HK-2 (cell line): ENCODE results near the gene STK38L.

ENCODE experiments used
- DNase-seq: peaks from one replicate; pipeline ENCODE4 v3.0.0-alpha.2; 2018; ENCODE audit not compliant: unreplicated experiment

The STK38L gene

GRCh38 chr12:27243804-27244688, at the start of gene STK38L:
TSS of gene STK38L (plus strand) at chr12:27244286. CDS start at chr12:27297721, 53,435 bp downstream.
- peak; percentile 96 for DNase-seq

GRCh38 chr12:27194644-27195043, 49.4 kb upstream of the STK38L start:
- DNase-seq, result no peak

DNA sequence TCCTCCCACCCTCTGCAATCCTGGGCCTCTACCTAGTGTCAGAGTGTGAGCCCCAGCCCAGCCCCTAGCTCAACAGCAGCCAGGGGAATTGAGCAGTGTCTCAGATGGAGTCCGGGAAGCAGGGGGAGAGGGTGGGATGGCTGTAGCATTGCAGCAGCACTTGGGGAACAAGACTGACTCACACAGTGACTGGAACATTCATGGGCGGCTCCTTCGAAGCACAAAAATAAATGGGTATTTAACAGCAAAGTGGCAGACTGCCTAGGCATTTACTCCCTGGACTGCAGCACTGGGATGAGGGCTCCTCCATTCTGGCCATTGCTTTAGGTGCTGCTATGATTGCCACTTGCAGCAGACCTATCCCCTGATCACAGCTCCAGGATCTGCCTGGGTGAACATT, 46.0 kb upstream of the STK38L start:
- no peak for DNase-seq

DNA sequence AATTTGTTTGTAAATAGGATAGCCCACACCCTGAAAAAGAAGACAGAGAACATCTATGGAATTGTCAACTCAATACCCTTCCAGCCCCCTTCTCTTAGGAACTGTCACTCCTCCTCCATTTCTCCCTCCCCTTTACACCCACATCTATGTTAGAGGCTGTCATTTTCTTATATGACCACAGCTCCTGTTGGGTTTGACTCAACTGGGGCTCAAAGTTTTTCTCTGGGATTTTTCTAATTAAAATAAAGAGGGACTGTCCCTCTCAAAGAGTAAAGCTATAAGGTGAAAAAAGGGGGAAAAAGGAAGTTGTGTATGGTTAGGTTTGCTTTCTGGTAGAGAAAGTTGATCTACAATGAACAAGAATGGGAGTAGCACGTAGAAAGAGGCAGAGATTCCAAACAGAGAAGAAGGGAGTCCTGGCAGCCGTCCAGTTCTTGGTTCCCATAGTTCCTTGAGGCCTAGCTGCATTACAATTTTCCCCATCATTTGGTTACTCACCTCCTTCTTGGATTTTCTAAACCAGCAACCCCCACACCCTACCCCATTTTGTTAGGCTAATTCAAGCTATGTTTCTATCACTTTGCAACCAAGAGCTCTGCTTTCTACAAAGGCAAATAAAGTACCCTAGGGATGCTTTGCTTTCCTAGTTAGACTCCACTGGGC, 44.3 kb upstream of the STK38L start:
- DNase-seq, result no peak

DNA sequence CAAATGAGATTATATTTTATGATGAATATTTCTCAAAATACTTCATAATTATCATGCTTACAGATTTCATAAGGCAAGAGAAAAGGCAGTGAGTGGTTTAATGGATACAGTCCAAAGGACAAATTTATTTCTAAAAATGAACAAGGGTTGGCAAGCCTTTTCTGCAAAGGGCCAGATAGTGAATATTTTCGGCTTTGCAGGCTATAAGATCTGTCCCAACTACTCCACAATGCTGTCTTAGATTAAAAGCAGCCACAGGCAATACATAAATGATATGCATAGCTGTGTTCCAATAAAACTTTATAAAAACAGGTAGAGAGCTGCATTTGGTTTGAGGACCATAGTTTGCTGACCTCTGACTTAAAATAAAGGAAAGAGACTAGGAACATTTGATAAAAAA, 42.9 kb upstream of the STK38L start:
- no peak for DNase-seq

DNA sequence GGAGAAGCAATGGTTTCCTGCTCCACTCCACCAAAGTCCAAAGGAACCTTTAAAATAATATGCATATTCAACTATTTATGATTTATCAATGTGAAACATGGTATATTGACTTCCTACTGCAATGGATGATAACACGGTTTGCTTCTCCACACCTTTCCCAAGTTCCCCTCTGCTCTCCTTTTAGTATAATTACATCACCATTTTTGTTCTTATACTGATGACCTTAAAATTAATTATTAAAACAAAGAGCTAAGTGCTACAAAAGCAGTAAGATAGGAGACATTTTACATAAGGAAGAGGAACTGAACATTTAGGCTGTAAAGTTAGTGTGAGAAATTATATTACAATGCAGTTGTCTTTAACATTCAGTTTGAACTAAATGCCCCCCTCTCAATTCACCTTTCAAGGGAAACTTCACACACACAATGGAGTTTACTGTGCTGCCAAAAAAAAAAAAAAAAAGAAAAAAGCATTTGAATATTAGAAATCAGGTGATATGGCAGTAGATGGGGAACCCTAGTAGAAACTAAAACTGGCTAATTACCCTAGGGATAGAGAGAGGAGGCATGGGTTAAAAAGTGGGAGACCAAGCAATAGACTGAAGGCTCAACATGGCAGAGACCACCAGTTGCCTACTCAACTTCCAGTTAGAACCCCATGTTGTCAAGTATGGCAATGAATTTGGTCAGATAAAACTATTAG, 37.1 kb upstream of the STK38L start:
- DNase-seq, result no peak

- DNase-seq, result no peak
Observed at GRCh38 chr12:27207615-27208413, 36.3 kb upstream of the STK38L start.

GRCh38 chr12:27208414-27208750, 35.7 kb upstream of the STK38L start:
- DNase-seq, result no peak

GRCh38 chr12:27209257-27209910, 34.7 kb upstream of the STK38L start:
- DNase-seq, result no peak

- DNase-seq, result no peak
Observed at GRCh38 chr12:27210187-27210586, 33.9 kb upstream of the STK38L start.

DNA sequence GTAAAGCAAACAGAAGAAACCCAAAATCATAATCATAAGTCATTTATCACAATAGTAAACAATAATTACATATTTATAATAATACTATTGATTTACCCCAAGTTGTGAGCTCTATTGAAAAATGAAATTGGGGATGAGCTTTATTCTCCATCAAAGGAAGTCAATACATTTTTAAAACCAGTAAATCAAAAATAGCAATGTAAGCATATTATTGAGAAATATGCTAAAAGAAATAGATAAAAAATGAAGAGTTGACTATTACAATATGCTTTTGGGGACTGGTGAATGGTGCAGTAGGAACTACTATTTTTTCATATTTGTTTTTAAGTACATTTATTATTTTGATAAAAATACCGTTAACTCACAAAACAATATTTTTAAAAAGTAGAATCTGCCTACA, 31.2 kb upstream of the STK38L start:
- no peak for DNase-seq

DNA sequence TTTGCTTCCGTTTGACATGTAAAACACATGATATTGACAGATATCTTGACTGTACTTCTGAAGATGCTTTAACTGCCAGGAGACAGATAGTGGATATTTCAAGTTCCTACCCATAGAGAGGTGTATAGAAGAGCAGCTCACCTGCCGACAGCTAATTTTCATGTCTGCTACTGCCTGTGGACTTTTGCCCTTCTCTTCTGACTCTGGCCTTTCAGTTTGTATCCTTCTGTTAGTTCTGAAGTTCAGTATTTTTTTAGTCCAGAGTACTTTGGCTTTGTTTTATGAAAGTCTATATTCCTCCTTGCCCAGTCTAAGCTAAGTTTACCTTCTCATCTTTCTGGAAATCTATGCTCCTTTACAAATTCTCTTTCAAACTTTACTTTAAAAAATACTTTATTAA, 30.8 kb upstream of the STK38L start:
- no peak for DNase-seq

DNA sequence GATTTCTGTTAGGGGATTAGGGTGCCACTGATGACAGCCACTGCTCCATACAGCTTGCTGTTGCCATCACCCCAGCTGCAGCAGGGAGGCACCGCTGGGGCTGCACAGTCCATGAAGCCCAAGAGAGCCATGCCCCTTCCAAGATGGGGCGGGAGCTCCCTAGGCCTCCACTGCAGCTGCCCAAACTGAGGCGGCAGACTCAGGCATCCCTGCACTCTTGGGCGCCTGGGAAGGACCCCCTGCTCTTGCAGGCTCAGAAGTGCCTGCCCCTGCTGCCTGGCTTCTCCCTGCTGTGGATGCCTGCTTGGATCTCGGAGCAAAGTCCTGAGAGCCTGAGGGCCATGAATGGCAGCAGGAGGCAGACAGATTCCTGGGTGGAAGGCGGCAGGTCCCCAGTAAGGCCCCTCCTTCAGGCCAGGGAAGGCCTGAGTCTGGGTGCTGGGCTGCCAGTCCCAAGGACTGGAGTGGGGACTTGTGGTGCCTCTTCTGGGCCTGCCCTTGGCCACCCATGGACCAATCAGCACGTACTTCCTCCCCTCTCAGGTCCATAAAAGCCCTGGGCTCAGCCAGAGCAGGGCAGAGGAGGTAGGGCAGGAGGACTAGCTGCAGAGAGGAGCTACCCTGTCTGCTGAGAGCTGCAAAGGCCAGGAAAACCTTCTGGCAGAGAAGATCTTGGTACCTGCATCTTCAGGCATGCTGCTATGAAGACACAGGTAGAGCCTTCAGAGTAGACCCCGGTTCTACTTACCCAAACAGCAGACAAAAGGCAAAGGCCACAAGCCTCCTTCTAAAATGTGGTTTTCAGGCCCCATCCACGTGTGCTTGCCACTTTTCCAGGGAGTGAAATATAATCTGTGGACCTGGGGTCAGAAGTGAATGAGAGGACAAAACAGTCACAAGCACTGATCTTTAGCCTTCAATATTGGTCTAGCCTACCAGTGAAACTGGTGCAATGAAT, 30.0 kb upstream of the STK38L start:
- DNase-seq, result no peak

- DNase-seq, result no peak
Observed at GRCh38 chr12:27217590-27217989, 26.5 kb upstream of the STK38L start.

DNA sequence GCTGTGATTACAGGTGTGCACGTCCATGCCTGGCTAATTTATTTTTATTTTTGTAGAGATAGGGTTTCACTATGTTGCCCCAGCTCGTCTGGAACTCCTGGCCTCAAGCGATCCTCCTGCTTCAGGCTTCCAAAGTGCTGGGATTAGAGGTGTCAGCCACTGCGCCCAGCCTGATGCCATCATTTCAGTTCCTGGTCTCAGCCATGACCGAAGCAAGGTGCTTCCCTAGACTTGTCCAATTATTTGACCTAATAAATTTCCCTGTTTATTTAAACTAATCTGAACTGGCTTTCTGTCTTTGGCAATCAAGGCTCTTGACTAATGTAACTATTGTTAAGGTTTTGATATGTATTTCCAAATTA, 24.4 kb upstream of the STK38L start:
- no peak for DNase-seq

GRCh38 chr12:27220055-27220987, 23.8 kb upstream of the STK38L start:
- no peak for DNase-seq

DNA sequence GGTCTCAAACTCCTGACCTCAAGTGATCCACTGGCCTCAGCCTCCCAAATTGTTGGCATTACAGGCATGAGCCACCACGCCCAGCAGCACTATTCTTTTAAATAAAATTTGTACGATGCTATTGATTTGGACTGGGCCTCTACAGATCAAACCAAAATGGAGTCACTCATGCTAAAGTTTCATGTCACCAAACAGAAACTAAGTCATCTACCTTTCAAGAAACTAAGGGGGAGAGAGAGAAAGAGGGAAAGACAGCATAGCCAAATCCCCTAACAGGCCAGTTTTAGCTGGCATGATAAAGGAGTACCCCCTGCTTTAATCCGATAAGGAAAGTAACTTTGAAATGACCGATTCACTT, 23.1 kb upstream of the STK38L start:
- DNase-seq, result no peak

- DNase-seq, result no peak
Observed at GRCh38 chr12:27221625-27222387, 22.3 kb upstream of the STK38L start.
